Fibroblast of lung (primary cell): ENCODE measurements around the gene KCNG2. TPM values are rescaled to one million over a fixed set of nuclear protein-coding genes. Genes with fewer than 3 reads are reported as not detected.
"Not testable (repeated sequence)": the region's sequence is repeated elsewhere in the genome, so short reads cannot be mapped to it uniquely, and the experiment has no call there.

ENCODE experiments used
- DNase-seq, 2 donors: peaks; one replicate each; pipeline versions ENCODE4 v3.0.0 to v3.0.0-alpha.2; 2010; ENCODE audit warnings: low read depth in 2 of 2
- H2AFZ ChIP-seq: 2 replicates; pipeline ENCODE4 v1.5.1; 2012; ENCODE audit warnings: low read length, control low read depth, inconsistent platforms
- H3K27ac ChIP-seq: 2 replicates; pipeline ENCODE4 v1.5.1; 2011; ENCODE audit warnings: low read length, control low read depth; ENCODE audit not compliant: insufficient read depth
- H3K27me3 ChIP-seq: 2 replicates; pipeline ENCODE4 v1.5.1; 2011; ENCODE audit warnings: mild to moderate bottlenecking, low read length; ENCODE audit not compliant: control insufficient read depth, insufficient read depth
- H3K36me3 ChIP-seq: 2 replicates; pipeline ENCODE4 v1.5.1; 2011; ENCODE audit warnings: low read length; ENCODE audit not compliant: control insufficient read depth, insufficient read depth
- H3K4me1 ChIP-seq: 2 replicates; pipeline ENCODE4 v1.5.1; 2011; ENCODE audit warnings: low read length; ENCODE audit not compliant: control insufficient read depth, insufficient read depth; ENCODE audit errors: extremely low read depth
- H3K4me2 ChIP-seq: 2 replicates; pipeline ENCODE4 v1.5.1; 2011; ENCODE audit warnings: low read length, control low read depth; ENCODE audit not compliant: insufficient read depth; ENCODE audit errors: extremely low read depth
- H3K4me3 ChIP-seq, 4 experiments: fragments of 200-600 bp in 1 of 4; sonication (generic) in 1 of 4; replicated peaks in 1 of 4; 2 replicates each; pipeline ENCODE4 v1.5.1; 2011 to 2016; ENCODE audit warnings: low read length in 4 of 4, low read depth in 3 of 4, mild to moderate bottlenecking in 3 of 4, control low read depth in 2 of 4, inconsistent platforms in 1 of 4, mixed read lengths in 1 of 4; ENCODE audit not compliant: insufficient read depth in 1 of 4; ENCODE audit errors: control extremely low read depth in 1 of 4
- H3K79me2 ChIP-seq: 2 replicates; pipeline ENCODE4 v1.5.1; 2012; ENCODE audit warnings: mild to moderate bottlenecking, low read length, inconsistent platforms; ENCODE audit not compliant: control insufficient read depth, insufficient read depth
- H3K9ac ChIP-seq: 2 replicates; pipeline ENCODE4 v1.5.1; 2011; ENCODE audit warnings: mild to moderate bottlenecking, low read length, control low read depth; ENCODE audit not compliant: insufficient read depth
- H3K9me3 ChIP-seq: 2 replicates; pipeline ENCODE4 v1.5.1; 2012; ENCODE audit warnings: low read depth, low read length; ENCODE audit not compliant: control insufficient read depth, insufficient read depth
- H4K20me1 ChIP-seq: 2 replicates; pipeline ENCODE4 v1.5.1; 2011; ENCODE audit warnings: low read length; ENCODE audit not compliant: control insufficient read depth, insufficient read depth; ENCODE audit errors: extremely low read depth
- EZH2 ChIP-seq: IDR thresholded peaks from 2 replicates; pipeline ENCODE4 v1.5.1; 2012; ENCODE audit warnings: low read length, control low read depth, mild to moderate bottlenecking; ENCODE audit errors: missing control alignments
- polyA plus RNA-seq, 2 donors: library from polyadenylated mRNA; depleted of rRNA in 1 of 2; stranded (reverse) in 1 of 2; unstranded in 1 of 2; fragments of >200 nt; gene quantifications; 2 replicates each; pipeline ENCODE4 v1.2.1, GENCODE V29; 2011 to 2012; ENCODE audit warnings: missing spikeins in 1 of 2
- total RNA-seq: library from RNA; depleted of rRNA; stranded (reverse); fragments of >200 nt; gene quantifications from 2 replicates; pipeline ENCODE4 v1.2.1, GENCODE V29; 2014
- TF ChIP-seq, protein P1 (sequence below), 2 donors: IDR thresholded peaks in 1 of 2; conservative IDR thresholded peaks in 1 of 2; 1 replicate in 1 of 2; 2 replicates in 1 of 2; pipeline ENCODE4 v1.5.1; 2011 to 2012; ENCODE audit warnings: low read length in 2 of 2, control low read depth in 1 of 2, inconsistent platforms in 1 of 2, low read depth in 1 of 2, mild to moderate bottlenecking in 1 of 2

KCNG2 gene
- total and polyA plus RNA-seq, 2 donors (not counting 1 experiment from before 2014, with no cell fraction given), result 0.42 to 10.1 TPM

DNA sequence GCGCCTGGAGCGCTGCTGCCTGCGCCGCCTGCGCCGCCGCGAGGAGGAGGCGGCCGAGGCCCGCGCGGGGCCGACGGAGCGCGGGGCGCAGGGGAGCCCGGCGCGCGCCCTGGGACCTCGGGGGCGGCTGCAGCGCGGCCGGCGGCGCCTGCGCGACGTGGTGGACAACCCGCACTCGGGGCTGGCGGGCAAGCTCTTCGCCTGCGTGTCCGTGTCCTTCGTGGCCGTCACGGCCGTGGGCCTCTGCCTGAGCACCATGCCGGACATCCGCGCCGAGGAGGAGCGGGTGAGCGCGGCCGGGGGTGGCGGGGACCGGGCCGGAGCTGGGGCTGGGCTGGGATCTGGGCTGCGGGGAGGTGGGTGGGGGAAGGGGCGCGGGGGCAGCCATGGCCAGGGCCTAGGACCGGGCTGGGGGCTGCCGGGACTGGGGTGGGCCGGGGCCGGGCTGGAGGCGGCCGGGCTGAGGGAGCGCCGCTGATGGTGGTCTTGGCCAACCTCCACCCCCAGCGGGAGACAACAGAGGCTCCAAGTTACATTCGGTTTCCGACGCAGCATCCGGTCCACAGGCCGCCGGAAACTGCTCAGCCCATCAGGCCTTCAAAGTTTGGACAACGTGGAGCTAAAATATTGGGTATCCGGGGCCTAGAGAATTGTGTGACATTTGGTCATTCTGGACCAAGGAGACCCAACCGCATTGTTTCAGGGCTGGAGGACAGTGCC lies 66.4 kb downstream of the KCNG2 start:
- H4K20me1 ChIP-seq, result no peaks in the 10 kb centered on the region
- no peak for DNase-seq
- no peaks in the 10 kb centered on the region for H3K4me1 ChIP-seq
- TF ChIP-seq EZH2, result no peak
- TF ChIP-seq, protein P1, sequence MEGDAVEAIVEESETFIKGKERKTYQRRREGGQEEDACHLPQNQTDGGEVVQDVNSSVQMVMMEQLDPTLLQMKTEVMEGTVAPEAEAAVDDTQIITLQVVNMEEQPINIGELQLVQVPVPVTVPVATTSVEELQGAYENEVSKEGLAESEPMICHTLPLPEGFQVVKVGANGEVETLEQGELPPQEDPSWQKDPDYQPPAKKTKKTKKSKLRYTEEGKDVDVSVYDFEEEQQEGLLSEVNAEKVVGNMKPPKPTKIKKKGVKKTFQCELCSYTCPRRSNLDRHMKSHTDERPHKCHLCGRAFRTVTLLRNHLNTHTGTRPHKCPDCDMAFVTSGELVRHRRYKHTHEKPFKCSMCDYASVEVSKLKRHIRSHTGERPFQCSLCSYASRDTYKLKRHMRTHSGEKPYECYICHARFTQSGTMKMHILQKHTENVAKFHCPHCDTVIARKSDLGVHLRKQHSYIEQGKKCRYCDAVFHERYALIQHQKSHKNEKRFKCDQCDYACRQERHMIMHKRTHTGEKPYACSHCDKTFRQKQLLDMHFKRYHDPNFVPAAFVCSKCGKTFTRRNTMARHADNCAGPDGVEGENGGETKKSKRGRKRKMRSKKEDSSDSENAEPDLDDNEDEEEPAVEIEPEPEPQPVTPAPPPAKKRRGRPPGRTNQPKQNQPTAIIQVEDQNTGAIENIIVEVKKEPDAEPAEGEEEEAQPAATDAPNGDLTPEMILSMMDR (conservative IDR thresholded peaks at IDR 0.05 in 1 of 2, IDR thresholded peaks at IDR 0.05 in 1 of 2; ENCODE audit: low read depth in 1 of 2, low read length in 2 of 2), result no peak
- H3K79me2 ChIP-seq, result no peaks in the 10 kb centered on the region
- H2AFZ ChIP-seq, result no peak overlapping the region
- H3K36me3 ChIP-seq, result no peaks in the 10 kb centered on the region
- no peak overlapping the region for H3K27ac ChIP-seq
- no peaks in the 10 kb centered on the region for H3K9me3 ChIP-seq
- H3K4me2 ChIP-seq, result no peak overlapping the region
- no peaks in the 10 kb centered on the region for H3K27me3 ChIP-seq
- H3K9ac ChIP-seq, result no peak overlapping the region
- no peak overlapping the region for H3K4me3 ChIP-seq

DNA sequence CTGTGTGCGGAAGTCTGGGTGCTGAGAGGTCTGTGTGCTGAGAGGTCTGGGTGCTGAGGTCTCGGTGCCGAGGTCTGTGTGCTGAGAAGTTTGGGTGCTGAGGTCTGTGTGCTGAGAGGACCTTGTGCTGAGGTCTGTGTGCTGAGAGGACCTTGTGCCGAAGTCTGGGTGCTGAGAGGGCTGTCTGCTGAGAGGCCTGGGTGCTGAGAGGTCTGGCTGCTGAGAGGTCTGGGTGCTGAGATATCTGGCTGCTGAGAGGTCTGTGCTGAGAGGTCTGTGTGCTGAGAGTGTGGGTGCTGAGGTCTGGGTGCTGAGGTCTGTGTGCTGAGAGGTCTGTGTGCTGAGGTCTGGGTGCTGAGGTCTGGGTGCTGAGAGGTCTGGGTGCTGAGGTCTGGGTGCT lies 67.2 kb downstream of the KCNG2 start:
- H2AFZ ChIP-seq, H3K36me3 ChIP-seq, H3K4me3 ChIP-seq, H3K9ac ChIP-seq, H3K4me2 ChIP-seq, H4K20me1 ChIP-seq, H3K27ac ChIP-seq, H3K27me3 ChIP-seq, H3K9me3 ChIP-seq, H3K79me2 ChIP-seq, DNase-seq, H3K4me1 ChIP-seq: not testable (repeated sequence)

GRCh38 chr18:79865951-79866350 lies 68.2 kb downstream of the KCNG2 start:
- not testable (repeated sequence) for H3K27me3 ChIP-seq, H2AFZ ChIP-seq, H3K4me3 ChIP-seq, H3K27ac ChIP-seq, H3K4me1 ChIP-seq, H3K9me3 ChIP-seq, H3K4me2 ChIP-seq, H4K20me1 ChIP-seq, H3K9ac ChIP-seq, DNase-seq, H3K79me2 ChIP-seq, H3K36me3 ChIP-seq

DNA sequence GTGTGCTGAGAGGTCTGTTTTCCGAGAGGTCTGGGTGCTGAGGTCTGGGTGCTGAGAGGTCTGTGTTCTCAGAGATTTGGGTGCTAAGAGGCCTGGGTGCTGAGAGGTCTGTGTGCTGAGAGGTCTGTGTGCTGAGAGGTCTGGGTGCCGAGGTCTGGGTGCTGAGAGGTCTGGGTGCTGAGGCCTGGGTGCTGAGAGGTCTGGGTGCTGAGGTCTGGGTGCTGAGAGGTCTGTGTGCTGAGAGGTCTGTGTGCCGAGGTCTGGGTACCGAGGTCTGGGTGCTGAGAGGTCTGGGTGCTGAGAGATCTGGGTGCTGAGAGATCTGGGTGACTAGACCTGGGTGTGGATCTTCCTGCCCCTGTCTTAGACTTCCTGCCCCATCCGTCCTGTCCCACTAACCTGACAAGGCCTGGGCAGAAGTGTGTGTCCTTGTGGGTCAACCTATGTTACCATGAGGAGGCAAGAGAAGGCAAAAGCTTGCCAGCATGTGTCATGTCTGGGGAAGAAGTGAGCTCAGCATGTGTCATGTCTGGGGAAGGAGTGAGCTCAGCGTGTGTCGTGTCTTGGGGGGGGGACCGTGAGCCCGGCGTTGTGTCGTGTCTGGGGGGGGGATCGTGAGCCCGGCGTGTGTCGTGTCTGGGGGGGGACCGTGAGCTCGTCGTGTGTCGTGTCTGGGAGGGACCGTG lies 69.3 kb downstream of the KCNG2 start:
- Histone ChIP-seq H3K79me2 (no peaks in the 10 kb centered on the region), H3K9ac (no peak overlapping the region), H3K27ac (no peak overlapping the region), H3K9me3 (no peaks in the 10 kb centered on the region), H3K4me2 (no peak overlapping the region), H3K36me3 (no peaks in the 10 kb centered on the region), H3K4me3 (no peak overlapping the region), H2AFZ (no peak overlapping the region), H3K4me1 (no peaks in the 10 kb centered on the region), H4K20me1 (no peaks in the 10 kb centered on the region), H3K27me3 (no peaks in the 10 kb centered on the region)
- no peak for TF ChIP-seq EZH2
- peak in 1 of 2 donors; percentile 3 for DNase-seq
